Activated T-helper 2 cell treated with anti-CD3 and anti-CD28 coated beads, Interferon-gamma antibody, Interleukin-2, Interleukin-4, amounts not matched to agents 10 μg/mL and 5 μg/mL and 100 μg/mL, durations not matched to agents 14 hours and 24 hours and 36 hours (primary cell): ENCODE data around the gene KCNB1. TPM values are rescaled to one million over a fixed set of nuclear protein-coding genes. Genes with fewer than 3 reads are reported as not detected.

ENCODE experiments used
- DNase-seq: peaks from one replicate; pipeline ENCODE4 v3.0.0; 2021; ENCODE audit warnings: low spot score
- H3K27ac Mint-ChIP-seq: one replicate; pipeline ENCODE4 v1.8.0; 2021; ENCODE audit warnings: mixed read lengths
- H3K27me3 Mint-ChIP-seq: one replicate; pipeline ENCODE4 v1.8.0; 2021; ENCODE audit warnings: low read depth, mixed read lengths
- H3K36me3 Mint-ChIP-seq: one replicate; pipeline ENCODE4 v1.8.0; 2021; ENCODE audit warnings: low read depth, mixed read lengths
- H3K4me1 Mint-ChIP-seq: one replicate; pipeline ENCODE4 v1.8.0; 2021; ENCODE audit warnings: low read depth, mixed read lengths
- H3K4me3 Mint-ChIP-seq: one replicate; pipeline ENCODE4 v1.8.0; 2021; ENCODE audit warnings: low read depth, mild to moderate bottlenecking, moderate library complexity, mixed read lengths
- H3K9me3 Mint-ChIP-seq: one replicate; pipeline ENCODE4 v1.8.0; 2021; ENCODE audit warnings: mixed read lengths
- intact Hi-C: fragments of 100-400 bp; cut with micrococcal nuclease; formaldehyde crosslinking; loops from one replicate; pipeline ENCODE4 v1.15.1; 2023
- total RNA-seq: library from RNA; stranded (reverse); gene quantifications from 2 replicates; pipeline ENCODE4 v1.2.3, GENCODE V29; 2022

Gene KCNB1
- total RNA-seq, 1 donor from 2014 or later: 0.05 TPM

DNA sequence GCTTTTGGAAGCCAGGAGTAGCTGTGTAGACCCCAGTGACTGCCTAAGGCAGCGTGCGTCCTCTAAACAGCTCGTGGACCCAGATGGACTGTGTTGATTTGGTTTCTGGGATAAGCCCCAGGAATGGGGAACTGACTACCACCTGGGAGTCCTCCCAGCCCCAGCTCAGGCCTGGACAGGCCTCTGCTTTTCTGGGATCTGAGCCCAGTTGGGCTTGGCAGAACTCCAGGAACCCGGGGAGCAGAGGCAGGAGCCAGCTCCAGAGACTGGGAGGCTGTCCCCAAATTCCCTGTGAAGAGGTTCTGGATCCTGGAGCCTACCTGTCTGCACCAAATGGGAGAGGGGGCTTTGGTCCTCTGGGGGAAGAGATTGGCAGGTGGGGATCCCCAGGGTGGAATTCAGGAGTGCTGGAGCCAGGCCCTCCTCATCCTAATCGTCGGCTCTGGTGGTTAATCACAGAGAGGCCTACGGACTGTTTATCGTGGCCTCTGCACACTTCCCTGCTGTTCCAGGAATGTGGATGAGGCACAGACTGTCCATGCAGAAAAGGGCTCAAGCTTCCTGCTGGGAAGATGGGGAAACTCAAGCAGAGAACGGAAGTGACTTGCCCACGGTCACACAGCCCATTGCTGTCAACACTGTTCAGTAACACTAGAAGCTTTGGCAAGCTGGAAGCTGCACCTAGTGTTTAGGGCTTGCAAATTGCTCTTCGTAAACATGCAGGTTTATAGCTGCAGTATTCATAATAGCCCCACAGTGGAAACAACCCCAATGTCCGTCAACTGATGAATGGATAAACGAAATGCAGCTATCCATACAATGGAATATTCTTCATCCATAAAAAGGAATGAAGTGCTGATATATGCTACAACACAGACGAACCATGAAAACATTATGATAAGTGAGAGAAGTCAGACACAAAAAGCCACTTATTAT, 100.6 kb downstream of the KCNB1 start:
- Mint-ChIP-seq H3K27ac (no peak overlapping the region), H3K4me3 (no peak overlapping the region), H3K36me3 (no peaks in the 10 kb centered on the region), H3K4me1 (no peaks in the 10 kb centered on the region), H3K9me3 (no peaks in the 10 kb centered on the region), H3K27me3 (peaks cover 4% of the 10 kb centered on the region)
- no peak for DNase-seq
- intact Hi-C loops: no loop called here

DNA sequence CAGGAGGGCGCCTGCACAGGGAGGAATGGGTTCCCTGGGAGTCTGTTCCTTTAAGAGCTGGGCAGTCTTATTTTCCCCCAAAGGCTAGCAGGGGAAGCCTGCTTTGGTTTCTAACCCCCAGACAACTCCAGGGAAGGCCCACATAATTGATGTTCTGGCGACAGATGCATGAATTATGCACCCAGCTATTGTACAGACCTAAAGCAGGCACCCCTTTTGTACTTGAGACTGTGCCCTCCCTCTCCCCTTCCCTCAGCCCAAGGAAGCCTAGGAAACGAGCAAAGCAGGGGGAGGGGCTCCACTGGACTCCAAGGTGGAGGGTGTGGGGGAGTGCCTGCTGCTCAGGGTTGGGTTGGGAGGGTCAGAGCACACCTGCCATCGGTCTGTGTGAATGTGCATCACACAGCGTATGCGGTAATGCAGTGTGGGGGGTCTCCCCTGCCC, 102.1 kb downstream of the KCNB1 start:
- DNase-seq: no peak
- Mint-ChIP-seq H3K27ac (no peak overlapping the region), H3K27me3 (peaks cover 5% of the 10 kb centered on the region), H3K36me3 (no peaks in the 10 kb centered on the region), H3K4me3 (no peak overlapping the region), H3K4me1 (no peaks in the 10 kb centered on the region), H3K9me3 (no peaks in the 10 kb centered on the region)
- intact Hi-C loops: no loop called here

DNA sequence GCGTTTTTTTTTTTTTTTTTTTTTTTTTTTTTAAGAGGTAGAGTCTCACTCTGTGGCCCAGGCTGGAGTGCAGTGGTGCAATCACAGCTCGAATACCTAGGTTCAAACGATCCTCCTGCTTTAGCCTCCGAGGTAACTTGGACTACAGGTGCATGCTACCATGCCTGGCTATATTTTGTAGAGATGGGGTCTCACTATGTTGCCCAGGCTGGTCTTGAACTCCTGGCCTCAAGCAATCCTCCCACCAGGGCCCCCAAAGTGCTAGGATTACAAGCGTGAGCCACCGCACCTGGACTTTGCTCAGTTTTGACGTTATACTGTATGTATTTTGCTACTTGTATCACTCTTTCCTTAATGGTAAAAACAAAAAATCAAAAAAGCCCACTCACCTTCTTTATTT, 103.1 kb downstream of the KCNB1 start:
- H3K9me3 Mint-ChIP-seq: no peaks in the 10 kb centered on the region
- no peak for DNase-seq
- H3K27me3 Mint-ChIP-seq: peaks cover 5% of the 10 kb centered on the region
- no peaks in the 10 kb centered on the region for H3K4me1 Mint-ChIP-seq
- intact Hi-C loops: no loop called here
- H3K27ac Mint-ChIP-seq: no peak overlapping the region
- no peak overlapping the region for H3K4me3 Mint-ChIP-seq
- H3K36me3 Mint-ChIP-seq: no peaks in the 10 kb centered on the region

DNA sequence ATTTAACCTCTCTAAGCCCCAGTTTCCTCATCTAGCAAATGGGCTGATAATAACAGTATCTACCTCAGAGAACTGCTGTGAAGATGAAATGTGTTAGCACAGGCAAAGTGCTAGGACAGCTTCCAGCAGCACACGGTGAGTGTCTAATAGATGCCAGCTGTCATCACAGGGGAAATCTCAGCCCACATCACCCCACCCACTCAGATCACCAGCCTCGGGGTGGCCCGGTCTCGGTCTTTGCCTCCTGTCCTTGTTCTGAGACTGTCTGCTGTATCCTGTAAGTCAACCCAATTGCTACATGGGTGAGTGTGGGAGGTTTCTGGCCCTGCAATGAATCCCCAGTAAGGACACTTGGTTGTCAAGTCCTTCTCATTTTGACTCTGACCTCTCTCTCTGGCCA, 105.1 kb downstream of the KCNB1 start:
- Mint-ChIP-seq H3K36me3 (no peaks in the 10 kb centered on the region), H3K27ac (no peak overlapping the region), H3K9me3 (no peaks in the 10 kb centered on the region), H3K27me3 (peaks cover 5% of the 10 kb centered on the region), H3K4me1 (no peaks in the 10 kb centered on the region), H3K4me3 (no peak overlapping the region)
- intact Hi-C loops: no loop called here
- no peak for DNase-seq

DNA sequence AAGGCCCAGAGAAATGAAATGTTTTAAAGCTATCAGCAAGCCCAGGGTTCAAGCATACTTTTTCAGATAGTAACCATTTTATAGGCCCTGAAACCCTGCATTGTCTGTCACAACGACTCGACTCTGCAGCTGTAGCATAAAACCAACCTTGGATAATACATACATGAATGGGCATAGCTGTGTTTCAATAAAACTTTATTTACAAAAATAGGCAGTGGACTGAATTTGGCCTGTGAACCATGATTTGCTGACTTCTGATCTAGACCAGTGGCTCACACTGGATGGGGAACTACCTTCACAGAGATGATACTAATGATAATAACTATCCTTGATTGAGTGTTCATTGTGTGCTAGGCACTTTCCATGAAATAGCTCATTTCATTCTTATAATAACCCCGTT, 107.3 kb downstream of the KCNB1 start:
- H3K4me3 Mint-ChIP-seq: no peak overlapping the region
- H3K36me3 Mint-ChIP-seq: no peaks in the 10 kb centered on the region
- H3K9me3 Mint-ChIP-seq: no peaks in the 10 kb centered on the region
- no peaks in the 10 kb centered on the region for H3K4me1 Mint-ChIP-seq
- H3K27me3 Mint-ChIP-seq: peaks cover 12% of the 10 kb centered on the region
- DNase-seq: no peak
- no peak overlapping the region for H3K27ac Mint-ChIP-seq
- intact Hi-C loops: no loop called here

DNA sequence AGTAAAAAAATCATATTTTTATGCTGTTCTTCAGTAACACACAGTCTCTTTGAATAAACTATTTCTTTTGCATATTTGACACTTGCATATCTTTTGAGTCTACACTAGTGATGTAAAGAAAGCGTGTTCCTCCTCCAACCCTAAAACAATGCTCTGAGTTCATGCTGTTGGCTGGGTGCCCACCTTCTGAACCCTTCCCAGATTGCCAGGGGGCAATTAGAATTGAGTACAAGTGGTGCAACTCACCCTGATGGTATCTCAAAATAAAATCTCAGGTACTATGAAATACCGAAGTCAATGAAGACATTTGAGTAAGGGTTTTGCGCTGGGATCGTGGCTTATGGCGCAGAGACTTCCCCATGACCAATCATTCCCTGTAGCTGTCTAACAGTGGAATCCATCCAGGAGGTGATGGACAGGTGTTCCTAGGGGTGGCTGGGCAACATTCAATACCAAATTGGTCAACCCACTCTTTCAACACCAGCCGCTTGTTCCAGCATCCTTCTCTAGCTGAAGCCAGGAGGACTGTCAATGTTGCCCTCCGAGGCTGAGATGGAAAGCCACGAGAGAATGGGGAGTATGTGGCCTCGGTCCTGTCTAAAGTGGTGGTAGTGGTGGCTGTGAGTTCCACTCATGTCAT, 110.3 kb downstream of the KCNB1 start:
- no peak for DNase-seq
- Mint-ChIP-seq H3K36me3 (no peaks in the 10 kb centered on the region), H3K4me1 (no peaks in the 10 kb centered on the region), H3K4me3 (no peak overlapping the region), H3K9me3 (no peaks in the 10 kb centered on the region), H3K27me3 (peaks cover 28% of the 10 kb centered on the region), H3K27ac (no peak overlapping the region)
- intact Hi-C loops: no loop called here

DNA sequence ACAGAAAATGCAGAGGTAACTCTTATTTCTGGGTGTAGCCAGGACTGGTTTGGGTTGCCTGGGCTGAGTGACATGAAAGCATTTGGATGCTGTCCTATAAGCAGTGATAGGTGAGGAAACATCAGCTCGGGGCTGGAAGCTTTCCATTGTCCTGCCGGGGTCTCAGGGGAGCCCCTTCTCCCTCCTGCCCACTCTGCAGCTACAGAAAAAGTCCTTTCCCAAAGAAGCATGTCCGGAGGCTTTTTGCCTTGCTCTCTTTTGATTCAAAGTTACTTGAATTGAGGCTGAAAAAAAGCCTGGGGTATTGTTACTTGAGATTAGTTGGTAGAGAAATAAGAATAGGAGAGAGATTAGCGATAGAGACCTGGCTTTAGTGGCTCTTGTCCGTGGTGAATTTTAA, 113.9 kb downstream of the KCNB1 start:
- no peak overlapping the region for H3K4me3 Mint-ChIP-seq
- H3K4me1 Mint-ChIP-seq: no peaks in the 10 kb centered on the region
- no peaks in the 10 kb centered on the region for H3K9me3 Mint-ChIP-seq
- H3K27ac Mint-ChIP-seq: no peak overlapping the region
- intact Hi-C loops: no loop called here
- DNase-seq: no peak
- no peaks in the 10 kb centered on the region for H3K36me3 Mint-ChIP-seq
- peaks cover 28% of the 10 kb centered on the region for H3K27me3 Mint-ChIP-seq

DNA sequence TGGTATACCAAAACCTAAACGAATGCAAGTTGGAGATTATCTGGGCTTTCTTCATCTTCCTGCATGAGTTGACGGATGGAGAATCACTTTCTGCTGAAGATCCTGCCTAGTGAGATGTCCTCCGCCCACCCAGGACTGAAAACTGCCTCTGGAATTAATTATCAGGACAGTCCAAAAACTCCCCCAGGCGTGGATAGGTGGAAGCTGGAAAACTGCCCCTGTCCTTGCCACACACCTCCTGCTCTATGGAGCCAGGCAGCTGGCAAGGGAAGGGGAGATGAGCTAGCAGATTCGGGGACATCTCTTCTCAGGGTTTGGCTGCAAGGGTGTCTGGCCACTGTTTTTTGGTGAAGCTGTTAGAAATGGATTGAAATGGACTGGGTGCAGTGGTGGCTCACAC, 115.4 kb downstream of the KCNB1 start:
- H3K36me3 Mint-ChIP-seq: no peaks in the 10 kb centered on the region
- no peak overlapping the region for H3K4me3 Mint-ChIP-seq
- peaks cover 28% of the 10 kb centered on the region for H3K27me3 Mint-ChIP-seq
- no peaks in the 10 kb centered on the region for H3K4me1 Mint-ChIP-seq
- H3K27ac Mint-ChIP-seq: no peak overlapping the region
- DNase-seq: no peak
- intact Hi-C loops: no loop called here
- no peaks in the 10 kb centered on the region for H3K9me3 Mint-ChIP-seq

DNA sequence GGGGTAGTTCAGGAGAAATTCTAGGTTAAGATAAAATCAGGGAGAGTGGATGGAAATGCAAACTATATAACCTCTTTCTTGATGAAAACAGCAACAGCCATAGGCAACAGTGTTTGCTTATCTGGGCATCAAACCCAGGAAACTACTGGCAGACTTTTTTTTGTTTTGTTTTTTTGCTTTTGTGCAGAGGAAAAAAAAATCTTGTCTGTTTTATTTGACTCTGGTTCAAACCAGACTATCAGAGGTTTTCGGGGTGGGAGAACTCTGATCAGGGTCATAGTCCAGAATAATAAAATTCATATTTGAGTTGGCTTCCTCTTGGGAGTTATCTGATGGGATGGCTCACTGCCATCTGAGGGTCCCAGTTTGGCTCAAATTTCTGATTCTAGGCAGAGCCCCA, 115.8 kb downstream of the KCNB1 start:
- H3K27ac Mint-ChIP-seq: no peak overlapping the region
- DNase-seq: no peak
- no peaks in the 10 kb centered on the region for H3K36me3 Mint-ChIP-seq

DNA sequence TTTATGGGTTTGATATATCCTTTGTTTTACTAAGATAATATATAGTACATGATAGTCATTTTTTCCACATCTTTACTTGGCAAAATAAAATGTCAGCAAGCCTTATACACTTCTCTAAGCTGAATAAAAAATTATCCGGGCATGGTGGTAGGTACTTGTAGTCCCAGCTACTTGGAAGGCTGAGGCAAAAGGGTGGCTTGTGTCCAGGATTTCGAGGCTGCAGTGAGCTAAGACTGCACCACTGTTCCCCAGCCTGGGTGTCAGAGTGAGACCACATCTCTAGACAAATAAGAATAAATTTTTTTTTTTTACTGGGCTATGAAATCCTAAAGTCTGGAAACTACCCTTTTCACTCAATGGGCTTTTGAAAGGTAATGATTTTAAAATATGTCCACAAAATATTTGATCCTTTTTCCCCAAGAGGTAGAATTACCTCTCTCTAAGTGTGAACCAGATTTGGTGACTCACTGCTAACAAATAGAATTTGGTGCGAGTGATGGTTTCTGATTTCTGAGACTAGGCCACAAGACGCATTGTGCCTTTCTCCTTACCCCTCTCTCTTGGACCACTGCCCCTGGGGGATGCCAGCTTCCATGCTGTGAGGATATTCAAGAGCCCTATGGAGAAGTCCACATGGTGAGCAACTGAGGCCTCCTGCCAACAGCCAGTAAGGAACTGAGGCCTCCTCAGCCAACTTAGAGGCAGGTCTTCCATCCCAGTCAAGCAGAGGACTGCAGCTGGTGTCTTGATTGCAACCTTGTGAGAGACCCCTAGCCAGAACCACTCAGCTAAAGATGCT, 120.4 kb downstream of the KCNB1 start:
- intact Hi-C loops: no loop called here
- peaks cover 12% of the 10 kb centered on the region for H3K27me3 Mint-ChIP-seq
- H3K27ac Mint-ChIP-seq: no peak overlapping the region
- DNase-seq: no peak
- no peaks in the 10 kb centered on the region for H3K36me3 Mint-ChIP-seq
- no peaks in the 10 kb centered on the region for H3K9me3 Mint-ChIP-seq
- no peaks in the 10 kb centered on the region for H3K4me1 Mint-ChIP-seq
- H3K4me3 Mint-ChIP-seq: no peak overlapping the region

More for the DNA sequence above, 115.8 kb downstream of the KCNB1 start:
- Mint-ChIP-seq H3K4me3 (no peak overlapping the region), H3K4me1 (no peaks in the 10 kb centered on the region), H3K9me3 (no peaks in the 10 kb centered on the region), H3K27me3 (peaks cover 28% of the 10 kb centered on the region)
- intact Hi-C loops: no loop called here

DNA sequence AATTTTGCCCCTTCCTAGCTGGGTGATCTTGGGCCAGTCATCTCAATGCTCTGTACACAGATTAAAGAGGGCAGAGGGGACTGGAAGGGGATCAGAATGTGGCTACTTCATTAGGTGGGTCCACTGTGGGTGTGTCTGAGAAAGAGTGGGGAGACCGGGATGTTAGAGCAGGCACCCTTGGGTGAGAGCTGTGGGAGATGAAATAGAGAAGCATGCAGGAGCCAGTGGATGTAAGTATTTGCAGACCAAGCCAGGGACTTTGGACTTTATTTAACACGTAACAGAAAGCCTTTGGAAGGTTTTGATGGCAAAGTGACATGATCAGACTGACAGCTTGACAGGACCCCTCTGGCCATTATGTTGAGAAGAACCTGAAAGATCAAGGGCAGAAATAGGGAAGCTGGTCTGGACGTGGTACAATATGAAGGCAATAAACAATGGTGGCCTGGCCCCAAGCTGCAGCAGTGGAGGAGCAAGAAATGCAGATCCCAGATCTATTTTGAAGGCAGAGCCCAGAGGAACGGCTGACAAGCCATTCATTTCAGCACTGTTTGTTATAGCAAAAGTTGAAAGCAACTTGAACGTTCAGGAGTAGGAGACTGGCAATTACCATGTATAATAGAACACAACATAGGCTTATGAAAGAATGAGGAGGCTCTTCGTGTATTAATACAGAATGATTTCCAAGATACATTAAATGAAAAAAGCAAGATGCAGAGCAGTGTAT, 122.1 kb downstream of the KCNB1 start:
- H3K4me1 Mint-ChIP-seq: no peaks in the 10 kb centered on the region
- H3K4me3 Mint-ChIP-seq: no peak overlapping the region
- no peaks in the 10 kb centered on the region for H3K9me3 Mint-ChIP-seq
- peaks cover 7% of the 10 kb centered on the region for H3K27me3 Mint-ChIP-seq
- intact Hi-C loops: no loop called here
- no peak for DNase-seq
- H3K36me3 Mint-ChIP-seq: no peaks in the 10 kb centered on the region
- no peak overlapping the region for H3K27ac Mint-ChIP-seq

DNA sequence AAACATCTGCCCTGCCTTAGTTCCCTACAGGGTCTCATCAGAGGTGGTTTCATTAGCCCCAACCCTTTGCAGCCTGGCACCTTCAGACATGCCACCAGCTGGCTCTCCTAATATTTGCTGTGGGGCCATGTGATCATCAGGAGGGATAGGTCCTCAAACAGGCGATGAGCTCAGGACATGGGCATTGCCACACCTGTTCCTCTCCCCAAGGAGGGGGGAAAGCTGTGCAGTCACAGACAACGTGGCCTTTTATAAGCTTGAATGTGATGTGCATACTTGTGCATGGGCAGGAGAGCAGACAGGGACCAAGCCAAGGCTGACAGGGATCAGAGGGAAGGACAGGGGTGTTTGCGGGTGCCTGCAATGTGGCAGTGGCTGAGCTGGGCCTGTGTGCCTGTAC, 125.8 kb downstream of the KCNB1 start:
- H3K4me1 Mint-ChIP-seq: no peaks in the 10 kb centered on the region
- DNase-seq: no peak
- H3K4me3 Mint-ChIP-seq: no peak overlapping the region
- H3K27ac Mint-ChIP-seq: no peak overlapping the region
- peaks cover 15% of the 10 kb centered on the region for H3K27me3 Mint-ChIP-seq
- intact Hi-C loops: no loop called here
- H3K9me3 Mint-ChIP-seq: no peaks in the 10 kb centered on the region
- no peaks in the 10 kb centered on the region for H3K36me3 Mint-ChIP-seq
